CD4-positive, CD25-positive, alpha-beta regulatory T cell (primary cell): ENCODE measurements around the gene CAPN8. TPM values are rescaled to one million over a fixed set of nuclear protein-coding genes. Genes with fewer than 3 reads are reported as not detected.
"Not testable (repeated sequence)": the region's sequence is repeated elsewhere in the genome, so short reads cannot be mapped to it uniquely, and the experiment has no call there.

ENCODE experiments used
- ATAC-seq, 2 donors: fragments of 150-1000 bp; cut with Tn5 transposase; one replicate each; pipeline ENCODE4 v1.10.0; 2021; ENCODE audit warnings: low read depth in 2 of 2, moderate number of reproducible peaks in 2 of 2, moderate library complexity in 1 of 2
- DNase-seq, 3 donors: peaks; one replicate each; pipeline versions ENCODE4 v3.0.0 to v3.0.0-alpha.2; 2012 to 2022; ENCODE audit warnings: mixed read lengths in 1 of 3
- H3K27ac ChIP-seq: one replicate; pipeline ENCODE4 v1.7.0; 2013; ENCODE audit warnings: mild to moderate bottlenecking, low read length; ENCODE audit not compliant: insufficient read depth, poor library complexity, severe bottlenecking
- H3K27me3 ChIP-seq: one replicate; pipeline ENCODE4 v1.7.0; 2013; ENCODE audit warnings: low read length; ENCODE audit not compliant: control insufficient read depth, insufficient read depth
- H3K36me3 ChIP-seq: one replicate; pipeline ENCODE4 v1.7.0; 2013; ENCODE audit warnings: mild to moderate bottlenecking, low read length, moderate library complexity; ENCODE audit not compliant: control insufficient read depth, insufficient read depth
- H3K4me1 ChIP-seq: 2 replicates; pipeline ENCODE4 v1.7.0; 2013; ENCODE audit warnings: mild to moderate bottlenecking, low read length; ENCODE audit not compliant: insufficient read depth, control insufficient read depth, poor library complexity, severe bottlenecking
- H3K4me3 ChIP-seq: one replicate; pipeline ENCODE4 v1.7.0; 2013; ENCODE audit warnings: low read depth, mild to moderate bottlenecking, low read length, moderate library complexity
- H3K9me3 ChIP-seq, 2 experiments: 1 replicate in 1 of 2; 2 replicates in 1 of 2; pipeline ENCODE4 v1.7.0; 2013; ENCODE audit warnings: low read length in 2 of 2, mild to moderate bottlenecking in 1 of 2, moderate library complexity in 1 of 2; ENCODE audit not compliant: control insufficient read depth in 2 of 2
- H3K27ac Mint-ChIP-seq, 3 donors: one replicate each; pipeline ENCODE4 v1.8.0; 2020 to 2022; ENCODE audit warnings: mild to moderate bottlenecking in 3 of 3, mixed read lengths in 3 of 3, moderate library complexity in 2 of 3
- H3K27me3 Mint-ChIP-seq: one replicate; pipeline ENCODE4 v1.8.0; 2022; ENCODE audit warnings: mild to moderate bottlenecking, mixed read lengths
- H3K36me3 Mint-ChIP-seq: one replicate; pipeline ENCODE4 v1.8.0; 2020; ENCODE audit warnings: mixed read lengths
- H3K4me1 Mint-ChIP-seq, 4 donors: one replicate each; pipeline ENCODE4 v1.8.0; 2020 to 2022; ENCODE audit warnings: mixed read lengths in 4 of 4, mild to moderate bottlenecking in 1 of 4
- H3K4me3 Mint-ChIP-seq, 4 donors: one replicate each; pipeline ENCODE4 v1.8.0; 2020 to 2022; ENCODE audit warnings: mild to moderate bottlenecking in 4 of 4, mixed read lengths in 4 of 4, moderate library complexity in 3 of 4
- H3K9me3 Mint-ChIP-seq, 7 donors: one replicate each; pipeline ENCODE4 v1.8.0; 2020 to 2022; ENCODE audit warnings: mixed read lengths in 7 of 7, mild to moderate bottlenecking in 3 of 7, moderate library complexity in 2 of 7
- polyA plus RNA-seq, 4 donors: library from polyadenylated mRNA; unstranded; fragments of 300-500 nt; fragmentation: Illumina TruSeq; gene quantifications; one replicate each; pipeline ENCODE4 v1.2.3, GENCODE V29; 2021
- total RNA-seq: library from RNA; stranded (reverse); gene quantifications from one replicate; pipeline ENCODE4 v1.2.3, GENCODE V29; 2022

The CAPN8 gene
- total and polyA plus RNA-seq, 5 donors from 2014 or later, result 0.12 to 1.1 (median 0.49) TPM; not detected in 1

GRCh38 chr1:223525957-223526356, 139.5 kb downstream of the CAPN8 start:
- H3K27me3 ChIP-seq, result peaks cover 6% of the 10 kb centered on the region
- DNase-seq (no peak), ATAC-seq (no peak)
- peaks cover 0 to 9% (median 0%) of the 10 kb centered on the region in 7 donors for H3K9me3 Mint-ChIP-seq
- no peaks in the 10 kb centered on the region for H3K4me1 ChIP-seq
- H3K4me3 ChIP-seq, result no peak overlapping the region
- peak overlapping the region in 1 of 4 donors; percentile 28 for H3K4me3 Mint-ChIP-seq
- H3K27ac Mint-ChIP-seq, result no peak overlapping the region
- H3K4me1 Mint-ChIP-seq, result peaks cover 0 to 2% (median 0%) of the 10 kb centered on the region in 4 donors
- no peaks in the 10 kb centered on the region for H3K36me3 ChIP-seq
- peaks cover 6% of the 10 kb centered on the region for H3K27me3 Mint-ChIP-seq
- no peaks in the 10 kb centered on the region for H3K36me3 Mint-ChIP-seq
- H3K9me3 ChIP-seq, result peaks cover 0 to 4% of the 10 kb centered on the region in 2 experiments
- H3K27ac ChIP-seq, result no peak overlapping the region

GRCh38 chr1:223525546-223525945, 140.0 kb downstream of the CAPN8 start:
- H3K27ac Mint-ChIP-seq, result no peak overlapping the region
- Histone ChIP-seq H3K36me3 (no peaks in the 10 kb centered on the region), H3K27me3 (peaks cover 6% of the 10 kb centered on the region), H3K4me3 (no peak overlapping the region), H3K9me3 (peaks cover 0 to 4% of the 10 kb centered on the region in 2 experiments), H3K27ac (no peak overlapping the region), H3K4me1 (no peaks in the 10 kb centered on the region)
- peaks cover 6% of the 10 kb centered on the region for H3K27me3 Mint-ChIP-seq
- H3K36me3 Mint-ChIP-seq, result no peaks in the 10 kb centered on the region
- peaks cover 0 to 9% (median 0%) of the 10 kb centered on the region in 7 donors for H3K9me3 Mint-ChIP-seq
- ATAC-seq (no peak), DNase-seq (no peak)
- H3K4me3 Mint-ChIP-seq, result peak overlapping the region in 1 of 4 donors; percentile 28
- H3K4me1 Mint-ChIP-seq, result peaks cover 0 to 2% (median 0%) of the 10 kb centered on the region in 4 donors

GRCh38 chr1:223524930-223525451, 140.5 kb downstream of the CAPN8 start:
- H3K27me3 ChIP-seq, result peaks cover 6% of the 10 kb centered on the region
- Mint-ChIP-seq H3K4me3 (no peak overlapping the region), H3K36me3 (no peaks in the 10 kb centered on the region), H3K4me1 (peaks cover 0 to 2% (median 0%) of the 10 kb centered on the region in 4 donors), H3K27ac (no peak overlapping the region), H3K9me3 (peaks cover 0 to 9% (median 0%) of the 10 kb centered on the region in 7 donors), H3K27me3 (peaks cover 6% of the 10 kb centered on the region)
- no peaks in the 10 kb centered on the region for H3K36me3 ChIP-seq
- ATAC-seq (no peak), DNase-seq (no peak)
- H3K27ac ChIP-seq, result no peak overlapping the region
- no peaks in the 10 kb centered on the region for H3K4me1 ChIP-seq
- no peak overlapping the region for H3K4me3 ChIP-seq
- peaks cover 0 to 4% of the 10 kb centered on the region in 2 experiments for H3K9me3 ChIP-seq

GRCh38 chr1:223521150-223521549, 144.4 kb downstream of the CAPN8 start:
- ATAC-seq (no peak), DNase-seq (no peak)
- Histone ChIP-seq H3K27me3 (no peaks in the 10 kb centered on the region), H3K27ac (no peak overlapping the region), H3K36me3 (no peaks in the 10 kb centered on the region), H3K4me3 (no peak overlapping the region), H3K9me3 (no peaks in the 10 kb centered on the region), H3K4me1 (peaks cover 3% of the 10 kb centered on the region)
- no peak overlapping the region for H3K27ac Mint-ChIP-seq
- peaks cover 5% of the 10 kb centered on the region for H3K36me3 Mint-ChIP-seq
- H3K4me3 Mint-ChIP-seq, result no peak overlapping the region
- H3K4me1 Mint-ChIP-seq, result peaks cover 0 to 8% (median 0%) of the 10 kb centered on the region in 4 donors
- H3K27me3 Mint-ChIP-seq, result peaks cover 5% of the 10 kb centered on the region
- peaks cover 0 to 5% (median 0%) of the 10 kb centered on the region in 7 donors for H3K9me3 Mint-ChIP-seq

GRCh38 chr1:223520200-223520599, 145.3 kb downstream of the CAPN8 start:
- Mint-ChIP-seq H3K36me3 (peaks cover 5% of the 10 kb centered on the region), H3K27ac (peak overlapping the region in 1 of 3 donors; percentile 20), H3K9me3 (peaks cover 0 to 5% (median 0%) of the 10 kb centered on the region in 7 donors), H3K4me1 (peaks cover 3 to 17% (median 9%) of the 10 kb centered on the region in 4 donors), H3K27me3 (peaks cover 5% of the 10 kb centered on the region), H3K4me3 (no peak overlapping the region)
- ATAC-seq (no peak), DNase-seq (no peak)
- H3K36me3 ChIP-seq, result no peaks in the 10 kb centered on the region
- no peaks in the 10 kb centered on the region for H3K27me3 ChIP-seq
- no peak overlapping the region for H3K4me3 ChIP-seq
- no peaks in the 10 kb centered on the region for H3K9me3 ChIP-seq
- H3K4me1 ChIP-seq, result peaks cover 12% of the 10 kb centered on the region
- no peak overlapping the region for H3K27ac ChIP-seq

- ATAC-seq (no peak), DNase-seq (no peak)
- peaks cover 5% of the 10 kb centered on the region for H3K36me3 Mint-ChIP-seq
- peaks cover 23% of the 10 kb centered on the region for H3K4me1 ChIP-seq
- H3K36me3 ChIP-seq, result no peaks in the 10 kb centered on the region
- peaks cover 5% of the 10 kb centered on the region for H3K27me3 Mint-ChIP-seq
- H3K27ac ChIP-seq, result no peak overlapping the region
- H3K27ac Mint-ChIP-seq, result no peak overlapping the region
- H3K4me3 Mint-ChIP-seq, result no peak overlapping the region
- H3K9me3 ChIP-seq, result no peaks in the 10 kb centered on the region
- peaks cover 0 to 5% (median 0%) of the 10 kb centered on the region in 7 donors for H3K9me3 Mint-ChIP-seq
- no peak overlapping the region for H3K4me3 ChIP-seq
- peaks cover 9 to 28% (median 17%) of the 10 kb centered on the region in 4 donors for H3K4me1 Mint-ChIP-seq
- no peaks in the 10 kb centered on the region for H3K27me3 ChIP-seq
These were observed 146.4 kb downstream of the CAPN8 start for GRCh38 chr1:223519116-223519515.

- peaks cover 26% of the 10 kb centered on the region for H3K4me1 ChIP-seq
- H3K27ac ChIP-seq, ATAC-seq, H3K9me3 ChIP-seq, DNase-seq, H3K4me3 Mint-ChIP-seq, H3K9me3 Mint-ChIP-seq, H3K4me3 ChIP-seq, H3K27ac Mint-ChIP-seq, H3K36me3 Mint-ChIP-seq, H3K27me3 ChIP-seq, H3K36me3 ChIP-seq, H3K27me3 Mint-ChIP-seq: not testable (repeated sequence)
- H3K4me1 Mint-ChIP-seq, result peaks cover 10 to 34% (median 18%) of the 10 kb centered on the region in 4 donors
These were observed 146.9 kb downstream of the CAPN8 start for GRCh38 chr1:223518553-223518952.

GRCh38 chr1:223515926-223516325, 149.6 kb downstream of the CAPN8 start:
- peaks cover 8% of the 10 kb centered on the region for H3K36me3 Mint-ChIP-seq
- H3K36me3 ChIP-seq, result no peaks in the 10 kb centered on the region
- H3K27me3 ChIP-seq, result no peaks in the 10 kb centered on the region
- H3K4me1 ChIP-seq, result peaks cover 26% of the 10 kb centered on the region
- no peak overlapping the region for H3K27ac ChIP-seq
- H3K27ac Mint-ChIP-seq, result peak overlapping the region; percentile 45 to 98 (median 59)
- ATAC-seq (peak in 1 of 2 donors; percentile 8), DNase-seq (no peak)
- H3K27me3 Mint-ChIP-seq, result peaks cover 5% of the 10 kb centered on the region
- H3K9me3 Mint-ChIP-seq, result peaks cover 0 to 5% (median 0%) of the 10 kb centered on the region in 7 donors
- H3K9me3 ChIP-seq, result no peaks in the 10 kb centered on the region
- H3K4me3 Mint-ChIP-seq, result peak overlapping the region; percentile 48 to 66 (median 57)
- peaks cover 11 to 34% (median 18%) of the 10 kb centered on the region in 4 donors for H3K4me1 Mint-ChIP-seq
- no peak overlapping the region for H3K4me3 ChIP-seq
